ENCODE measurements around the gene JAK2.
"Not testable (repeated sequence)": the region's sequence is repeated elsewhere in the genome, so short reads cannot be mapped to it uniquely, and the experiment has no call there.

Gene JAK2

DNA sequence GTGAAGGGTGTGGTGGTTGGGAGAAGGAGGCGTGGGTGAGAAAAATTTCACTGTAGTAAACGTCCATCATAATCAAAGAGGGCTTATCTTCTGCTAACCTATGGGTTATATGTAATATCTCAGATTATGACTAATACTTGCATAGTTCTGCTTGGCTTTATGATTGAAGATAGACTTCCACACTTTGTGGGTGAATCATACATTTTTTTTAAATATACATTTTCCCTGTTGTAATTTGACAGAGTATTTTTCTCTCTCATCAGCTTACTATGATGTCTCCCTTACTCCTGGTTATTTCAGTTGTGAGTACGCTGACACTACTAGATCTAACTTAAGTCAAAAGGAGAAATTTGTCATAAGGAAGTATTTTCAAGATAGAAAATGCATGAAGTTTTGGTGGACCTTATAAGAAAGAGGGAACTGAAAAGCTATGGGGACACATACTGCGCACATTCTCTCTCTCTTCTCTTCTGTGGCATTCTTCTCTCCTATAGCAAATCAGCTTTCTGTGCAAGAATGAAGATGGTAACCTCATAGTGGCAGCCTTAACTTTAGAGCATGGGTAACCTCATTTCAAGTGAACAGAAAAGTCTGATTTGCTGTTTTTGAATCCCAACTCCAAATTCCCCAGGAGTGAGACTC, 4.9 kb upstream of the JAK2 start:
- no peak for DNase-seq (ENCODE audit: low read depth)

DNA sequence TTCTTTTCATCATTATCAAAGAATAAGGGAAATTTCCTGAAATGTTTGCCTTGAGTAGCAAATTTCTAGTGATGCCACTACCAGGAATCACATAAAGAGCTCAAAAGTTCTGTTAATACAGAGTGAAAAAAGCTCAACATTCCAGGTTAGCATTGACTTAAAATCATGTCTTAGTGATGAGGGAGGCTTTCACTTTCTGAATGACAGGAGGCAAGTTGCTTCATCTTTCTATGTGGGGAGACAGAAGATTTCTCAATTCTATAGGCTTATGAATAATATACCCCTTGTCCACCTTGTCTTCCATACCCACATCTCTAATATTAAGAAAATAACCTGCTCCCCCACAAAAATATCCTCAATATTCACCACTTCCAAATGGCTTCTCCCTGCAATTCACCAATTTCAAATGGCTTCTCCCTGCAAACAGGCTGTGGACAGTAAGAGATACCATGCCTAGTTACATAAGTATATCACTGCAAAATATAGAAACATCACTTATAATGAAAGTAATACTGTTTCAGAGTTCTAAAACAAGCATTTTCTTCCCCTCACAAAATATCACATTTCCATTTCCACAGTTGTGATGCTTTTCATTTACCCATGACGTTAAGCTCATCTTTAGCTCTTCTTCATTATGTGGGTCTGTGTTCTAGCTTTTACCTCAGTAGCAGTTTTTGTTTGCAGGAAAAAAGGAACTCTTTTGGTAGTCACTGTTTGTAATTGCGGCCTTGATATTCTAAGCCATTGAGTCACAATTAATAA, 2.2 kb upstream of the JAK2 start:
- no peak for DNase-seq (ENCODE audit: low read depth)

DNA sequence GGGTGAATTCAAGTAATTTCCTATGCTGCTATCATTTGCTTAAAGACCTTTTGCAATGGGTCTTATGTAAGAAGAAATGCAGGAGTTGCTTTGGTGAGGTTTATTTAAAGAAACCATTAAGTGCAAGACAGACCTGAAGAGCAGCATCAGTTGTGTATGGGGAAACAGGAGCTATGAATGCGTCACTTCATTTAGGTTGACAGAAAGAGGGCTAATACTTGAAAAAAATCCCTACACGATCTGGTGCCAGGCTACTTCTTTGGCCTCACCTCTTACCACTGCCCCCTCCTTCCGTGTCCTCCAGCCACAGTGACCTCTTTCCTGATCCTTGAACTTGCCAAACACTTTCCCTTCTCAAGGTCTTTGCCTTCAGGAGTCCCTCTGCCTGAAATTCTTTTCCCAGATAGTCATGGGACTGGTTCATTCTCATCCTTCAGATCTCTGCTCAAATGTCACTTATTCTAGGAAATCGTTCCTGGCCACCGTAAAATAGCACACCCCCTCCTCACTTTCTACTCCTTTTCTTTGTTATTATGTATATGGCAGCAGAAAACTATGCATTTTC, 1.4 kb upstream of the JAK2 start:
- no peak for DNase-seq (ENCODE audit: low read depth)

DNA sequence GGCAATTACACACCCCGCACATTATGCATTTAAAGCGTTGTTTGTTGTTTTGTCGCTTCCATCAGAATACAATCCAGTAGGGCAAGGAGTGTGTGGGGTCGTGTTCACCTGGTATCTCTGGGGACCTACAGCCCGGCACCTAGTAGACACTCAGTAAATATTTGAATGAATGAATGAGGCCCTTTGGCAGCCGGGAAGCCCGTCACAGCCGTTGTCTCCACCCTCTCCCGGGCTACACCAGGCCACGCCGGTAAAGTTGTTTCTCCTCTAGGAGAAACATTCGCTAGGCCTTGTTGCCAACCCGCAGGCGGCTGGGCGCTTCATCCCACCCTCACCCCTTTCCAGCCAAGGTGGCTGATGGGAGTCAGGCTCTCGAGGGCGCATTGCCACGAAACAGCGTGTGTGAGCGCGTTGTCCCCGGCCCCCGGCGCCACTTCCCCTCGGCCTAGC, 876 bp upstream of the JAK2 start:
- no peak for DNase-seq (ENCODE audit: low read depth)

DNA sequence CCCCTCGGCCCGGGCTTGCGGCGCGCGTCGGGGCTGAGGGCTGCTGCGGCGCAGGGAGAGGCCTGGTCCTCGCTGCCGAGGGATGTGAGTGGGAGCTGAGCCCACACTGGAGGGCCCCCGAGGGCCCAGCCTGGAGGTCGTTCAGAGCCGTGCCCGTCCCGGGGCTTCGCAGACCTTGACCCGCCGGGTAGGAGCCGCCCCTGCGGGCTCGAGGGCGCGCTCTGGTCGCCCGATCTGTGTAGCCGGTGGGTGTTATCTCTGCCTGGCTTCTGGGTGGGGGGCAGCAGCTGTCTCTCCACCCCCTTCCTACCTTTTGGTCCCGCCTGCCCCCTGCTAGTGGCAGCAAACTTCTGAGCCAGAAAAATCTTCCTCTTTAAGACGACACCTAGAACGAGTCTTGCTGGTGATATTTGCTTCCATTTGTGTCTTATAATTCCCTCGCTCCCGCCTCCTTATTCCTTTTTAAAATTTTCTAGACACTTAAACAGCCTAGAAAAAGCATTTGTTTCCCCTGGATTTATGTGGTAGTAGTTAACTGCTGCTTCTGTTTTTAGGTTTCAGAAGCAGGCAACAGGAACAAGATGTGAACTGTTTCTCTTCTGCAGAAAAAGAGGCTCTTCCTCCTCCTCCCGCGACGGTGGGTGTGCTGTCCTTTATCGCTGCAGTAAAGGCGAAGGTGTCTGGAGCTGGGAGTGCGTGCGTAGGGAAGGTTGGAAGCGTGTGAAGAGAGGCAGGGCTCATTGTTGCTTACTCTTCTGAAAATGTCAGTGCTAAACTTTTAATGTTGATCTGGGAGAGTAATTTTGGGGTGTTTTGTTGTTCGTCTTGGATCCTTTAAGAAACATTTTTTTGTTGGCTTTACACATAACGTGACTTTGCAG, 554 bp downstream of the JAK2 start:
- DNase-seq (ENCODE audit: low read depth), result no peak

DNA sequence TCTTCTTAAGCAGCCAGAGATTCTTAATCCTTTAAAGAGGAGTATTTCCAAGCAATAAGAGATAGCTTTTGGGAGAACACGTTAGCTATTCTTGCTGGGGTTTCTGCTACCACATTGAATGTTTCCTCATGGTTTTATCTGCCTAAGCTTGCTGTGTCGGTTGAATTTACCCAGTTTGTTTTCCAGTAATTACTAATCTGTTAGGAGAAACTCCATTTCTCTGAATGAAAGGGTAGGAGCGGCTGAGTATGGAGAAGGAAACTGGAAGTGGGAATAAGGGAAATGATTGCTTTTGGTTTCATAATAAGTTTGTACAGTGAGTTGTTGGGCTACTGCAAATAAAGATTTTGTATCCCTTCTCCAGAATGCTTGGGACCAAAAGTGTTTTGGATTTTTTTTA, 1.2 kb downstream of the JAK2 start:
- DNase-seq (ENCODE audit: low read depth), result no peak

DNA sequence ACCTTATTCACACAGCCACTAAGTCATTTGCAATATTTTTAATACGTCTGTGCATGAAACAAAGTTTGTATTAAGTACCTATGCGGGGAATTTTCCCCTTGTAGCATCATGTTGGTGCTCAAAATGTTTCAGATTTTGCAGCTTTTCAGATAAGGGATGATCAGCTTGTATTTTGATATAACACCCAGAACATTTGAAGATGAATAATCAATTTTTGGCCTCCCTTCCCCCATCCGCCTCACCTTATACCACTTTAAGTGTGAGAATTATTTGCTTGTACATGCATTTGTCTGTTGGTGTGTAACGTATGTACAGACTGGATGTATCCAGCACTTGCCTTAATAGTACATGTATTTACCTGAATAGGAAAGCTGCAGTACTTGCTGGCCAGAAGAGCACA, 1.7 kb downstream of the JAK2 start:
- no peak for DNase-seq (ENCODE audit: low read depth)

DNA sequence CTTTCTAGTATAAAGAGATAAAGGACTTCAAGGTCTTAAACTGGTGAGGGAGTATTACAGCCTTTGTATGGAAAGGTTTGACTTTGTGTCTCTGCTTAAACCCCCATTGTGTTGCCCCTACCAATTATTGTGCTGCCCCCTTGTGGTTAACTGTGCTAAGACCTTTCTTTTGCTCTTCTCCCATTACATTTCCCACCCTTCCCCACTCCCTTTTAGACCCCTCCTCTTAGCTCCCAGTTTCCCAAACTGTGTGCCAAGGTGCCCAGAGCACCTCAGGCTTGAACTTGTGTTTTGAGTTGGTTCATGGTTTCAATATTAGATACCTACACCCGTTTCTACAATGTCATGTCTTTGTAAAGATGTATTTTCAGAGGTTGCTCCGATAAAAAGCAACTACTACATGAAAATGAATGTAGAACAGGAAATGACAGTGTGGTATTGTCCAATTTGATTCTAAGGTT, 2.9 kb downstream of the JAK2 start:
- peak; percentile 38 for DNase-seq (ENCODE audit: low read depth)

DNA sequence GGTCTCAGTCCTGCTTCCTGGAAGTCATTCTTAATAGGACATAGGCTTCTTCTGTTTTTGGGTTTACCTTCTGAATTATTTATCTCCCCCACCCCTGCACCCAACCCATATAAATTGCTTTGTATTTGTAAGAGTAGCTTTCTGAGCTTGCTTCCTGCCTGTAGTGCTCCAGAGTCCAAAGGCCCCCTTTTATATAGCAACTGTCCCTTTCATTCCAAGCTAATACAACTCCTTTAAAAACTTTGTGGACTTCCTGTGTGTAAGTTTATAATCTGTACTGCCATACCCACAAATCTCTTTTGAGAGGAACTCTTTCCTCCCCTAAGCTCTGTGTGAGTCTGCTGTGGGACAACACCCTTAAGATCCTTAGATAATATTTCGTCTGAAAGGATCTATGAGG, 7.8 kb downstream of the JAK2 start:
- no peak for DNase-seq (ENCODE audit: low read depth)

DNA sequence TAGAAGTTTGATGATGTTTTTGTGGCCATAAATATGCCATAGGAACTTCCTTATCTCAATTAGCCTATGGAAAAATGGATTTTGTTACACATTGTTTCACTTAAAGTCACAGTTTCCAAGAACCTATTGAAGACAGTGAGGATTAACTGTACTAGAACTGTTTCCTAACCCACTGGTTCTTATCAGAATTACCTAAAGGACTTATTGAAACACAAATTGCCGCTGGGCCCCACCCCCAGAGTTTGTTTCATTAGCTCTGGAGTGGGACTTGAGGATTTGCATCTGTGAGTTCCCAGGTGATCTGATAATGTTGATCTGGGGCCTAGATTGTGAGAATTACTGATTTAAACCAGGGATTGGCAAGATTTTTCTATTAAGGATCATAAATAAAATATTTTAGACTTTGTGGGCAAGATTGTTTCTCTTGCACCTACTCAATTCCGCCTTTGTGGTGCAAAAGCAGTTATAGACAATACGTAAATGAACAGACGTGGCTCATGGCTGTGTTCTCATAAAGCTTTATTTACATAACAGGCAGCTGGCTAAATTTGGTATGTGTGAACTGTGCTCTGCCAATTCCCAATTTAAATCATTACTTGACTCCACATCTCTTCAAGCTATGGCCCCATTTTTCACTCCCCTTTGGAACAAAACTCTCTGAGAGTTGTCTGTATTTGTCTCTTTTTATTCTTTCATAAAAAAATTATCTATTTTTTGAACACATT, 9.3 kb downstream of the JAK2 start:
- DNase-seq (ENCODE audit: low read depth), result no peak

DNA sequence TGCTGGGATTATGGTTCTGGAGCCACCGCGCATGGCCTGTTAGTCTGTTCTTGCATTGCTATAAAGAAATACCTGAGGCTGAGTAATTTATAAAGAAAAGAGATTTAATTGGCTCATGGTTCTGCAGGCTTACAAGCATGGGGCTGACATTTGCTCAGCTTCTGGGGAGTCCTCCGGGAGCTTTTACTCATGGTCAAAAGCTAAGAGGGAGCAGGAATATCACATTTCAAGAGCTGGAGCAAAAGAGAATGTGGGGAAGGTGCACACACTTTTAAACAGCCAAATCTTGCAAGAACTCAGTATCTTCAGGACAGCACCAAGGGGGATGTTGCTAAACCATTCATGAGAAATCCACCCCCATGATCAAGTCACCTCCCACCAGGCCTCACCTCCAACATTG, 12.1 kb downstream of the JAK2 start:
- DNase-seq (ENCODE audit: low read depth), result no peak

DNA sequence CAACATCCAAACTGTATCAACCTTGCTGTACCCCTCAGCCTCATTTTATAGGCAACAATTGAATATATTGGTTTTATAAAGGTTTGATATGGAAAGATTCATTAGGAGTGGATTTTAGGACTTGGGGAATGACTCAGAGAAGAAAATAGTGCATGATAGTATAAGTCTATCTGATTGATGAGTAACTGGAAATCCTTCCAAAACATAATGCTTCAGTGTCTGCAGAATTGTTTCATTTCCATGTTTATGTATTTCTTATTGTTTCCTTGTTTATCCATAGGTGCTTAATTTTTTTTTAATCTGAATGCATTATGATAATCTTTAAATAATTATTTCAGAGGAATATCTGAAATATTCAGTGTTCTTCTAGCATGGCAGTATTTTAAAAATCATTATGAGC, 12.6 kb downstream of the JAK2 start:
- DNase-seq (ENCODE audit: low read depth), result no peak

DNA sequence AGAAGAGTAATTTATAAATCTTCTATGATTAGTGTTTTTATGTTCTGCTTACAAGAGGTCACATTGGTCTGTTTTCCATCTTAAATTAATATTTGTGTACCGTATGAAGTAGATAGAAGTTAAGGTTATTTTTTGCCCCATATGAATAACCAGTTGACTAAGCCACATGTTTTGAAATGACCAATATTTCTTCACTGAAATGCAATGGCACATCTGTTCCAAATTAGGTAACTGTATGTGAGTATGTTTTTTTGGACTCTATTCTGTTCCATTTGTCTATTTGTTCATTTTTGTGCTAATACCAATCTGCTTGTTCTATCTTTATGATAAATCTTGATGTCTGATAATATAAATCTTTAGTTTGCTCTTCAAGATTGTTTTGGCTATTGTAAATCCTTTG, 17.7 kb downstream of the JAK2 start:
- DNase-seq (ENCODE audit: low read depth), result no peak

DNA sequence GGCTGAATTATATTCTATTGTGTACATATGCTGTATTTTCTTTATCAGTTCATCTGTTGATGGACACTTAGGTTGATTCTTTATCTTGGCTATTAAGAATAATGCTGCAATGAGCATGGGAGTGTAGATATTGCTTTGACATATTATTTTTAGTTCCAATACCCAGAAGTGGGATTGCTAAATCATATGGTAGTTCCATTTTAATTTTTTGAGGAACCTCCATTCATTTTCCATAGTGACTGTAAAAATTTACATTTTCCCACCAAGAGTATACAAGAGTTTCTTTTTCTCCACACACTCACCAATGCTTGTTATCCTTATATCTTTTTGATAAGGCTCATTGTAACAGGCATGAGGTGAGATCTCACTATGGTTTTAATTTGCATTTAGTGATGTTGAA, 19.4 kb downstream of the JAK2 start:
- DNase-seq (ENCODE audit: low read depth), result no peak

DNA sequence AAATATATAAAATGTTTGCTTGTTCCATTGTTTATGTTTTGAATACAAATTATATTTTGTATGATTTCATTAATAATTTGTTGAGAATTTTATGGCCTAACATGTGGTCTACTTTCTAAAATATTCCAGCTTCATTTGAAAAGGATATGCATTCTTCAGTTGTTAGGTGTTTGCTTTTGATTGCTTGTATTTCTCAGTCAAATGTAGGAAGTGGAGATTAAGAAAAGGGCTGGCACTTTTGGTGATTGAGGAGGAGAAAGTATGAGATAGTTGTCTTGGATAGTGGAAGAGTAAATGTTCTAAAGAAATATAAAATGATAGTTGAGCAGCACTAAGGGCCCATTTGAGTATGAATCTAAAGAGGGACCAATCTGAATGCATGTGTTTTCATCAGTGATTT, 23.1 kb downstream of the JAK2 start:
- no peak for DNase-seq (ENCODE audit: low read depth)

DNA sequence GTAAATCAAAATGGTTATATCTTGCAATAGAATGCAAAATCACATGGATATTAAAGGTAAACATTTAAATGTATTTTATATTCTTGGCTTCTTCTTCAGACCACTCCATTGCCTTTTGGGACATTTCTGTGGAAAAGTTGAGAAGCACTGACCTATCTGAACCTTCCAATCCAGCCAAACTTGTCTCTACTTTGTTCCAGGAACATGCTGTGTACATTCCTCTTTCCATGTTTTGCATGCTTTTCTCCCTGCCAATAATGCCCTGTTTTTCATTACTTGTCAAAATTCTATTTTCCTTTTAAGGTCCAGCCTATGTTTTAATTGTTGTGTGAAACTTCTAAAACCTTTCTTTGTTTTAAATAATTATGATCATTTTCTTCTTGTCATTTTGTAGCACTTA, 28.3 kb downstream of the JAK2 start:
- no peak for DNase-seq (ENCODE audit: low read depth)

DNA sequence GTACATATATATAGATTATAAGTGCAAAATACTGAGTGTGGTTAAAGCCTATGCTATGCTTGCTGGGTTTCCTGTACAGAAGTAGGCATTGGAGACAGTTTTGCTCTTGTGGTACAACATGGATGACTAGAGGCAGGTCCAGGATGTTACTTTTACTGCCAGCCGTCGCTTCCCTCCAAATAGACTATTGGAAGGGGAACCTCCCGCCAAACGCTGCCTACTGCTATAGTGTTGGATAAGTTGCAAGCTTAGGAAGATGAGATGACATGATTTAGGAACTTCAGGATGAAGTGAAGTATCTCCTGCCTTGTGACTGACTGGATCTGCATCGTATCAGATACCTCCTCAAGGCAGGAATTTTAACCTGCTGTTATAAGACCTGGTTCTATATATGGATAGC, 30.9 kb downstream of the JAK2 start:
- no peak for DNase-seq (ENCODE audit: low read depth)

DNA sequence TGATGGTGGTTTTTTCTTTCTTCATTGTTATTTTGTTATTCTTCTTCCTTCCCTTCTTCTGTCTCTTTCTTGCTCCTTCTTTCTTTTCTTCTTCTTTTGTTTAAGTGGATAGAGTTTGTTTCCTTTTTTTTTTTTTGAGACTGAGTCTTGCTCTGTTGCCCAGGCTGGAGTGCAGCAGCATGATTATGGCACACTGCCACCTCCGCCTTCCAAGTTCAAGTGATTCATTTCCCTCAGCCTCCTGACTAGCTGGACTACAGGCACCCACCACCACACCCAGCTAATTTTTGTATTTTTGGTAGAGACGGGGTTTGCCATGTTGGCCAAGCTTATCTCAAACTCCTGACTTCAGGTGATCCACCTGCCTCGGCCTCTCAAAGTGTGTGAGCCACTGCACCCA, 40.3 kb downstream of the JAK2 start:
- no peak for DNase-seq (ENCODE audit: low read depth)

DNA sequence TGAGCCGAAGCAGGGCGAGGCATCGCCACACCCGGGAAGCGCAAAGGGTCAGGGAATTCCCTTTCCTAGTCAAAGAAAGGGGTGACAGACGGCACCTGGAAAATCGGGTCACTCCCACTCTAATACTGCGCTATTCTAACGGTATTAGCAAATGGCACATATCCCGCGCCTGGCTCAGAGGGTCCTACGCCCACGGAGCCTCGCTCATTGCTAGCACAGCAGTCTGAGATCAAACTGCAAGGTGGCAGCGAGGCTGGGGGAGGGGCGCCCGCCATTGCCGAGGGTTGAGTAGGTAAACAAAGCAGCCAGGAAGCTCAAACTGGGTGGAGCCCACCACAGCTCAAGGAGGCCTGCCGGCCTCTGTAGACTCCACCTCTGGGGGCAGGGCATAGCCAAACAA, 46.9 kb downstream of the JAK2 start:
- not testable (repeated sequence) for DNase-seq (ENCODE audit: low read depth)

DNA sequence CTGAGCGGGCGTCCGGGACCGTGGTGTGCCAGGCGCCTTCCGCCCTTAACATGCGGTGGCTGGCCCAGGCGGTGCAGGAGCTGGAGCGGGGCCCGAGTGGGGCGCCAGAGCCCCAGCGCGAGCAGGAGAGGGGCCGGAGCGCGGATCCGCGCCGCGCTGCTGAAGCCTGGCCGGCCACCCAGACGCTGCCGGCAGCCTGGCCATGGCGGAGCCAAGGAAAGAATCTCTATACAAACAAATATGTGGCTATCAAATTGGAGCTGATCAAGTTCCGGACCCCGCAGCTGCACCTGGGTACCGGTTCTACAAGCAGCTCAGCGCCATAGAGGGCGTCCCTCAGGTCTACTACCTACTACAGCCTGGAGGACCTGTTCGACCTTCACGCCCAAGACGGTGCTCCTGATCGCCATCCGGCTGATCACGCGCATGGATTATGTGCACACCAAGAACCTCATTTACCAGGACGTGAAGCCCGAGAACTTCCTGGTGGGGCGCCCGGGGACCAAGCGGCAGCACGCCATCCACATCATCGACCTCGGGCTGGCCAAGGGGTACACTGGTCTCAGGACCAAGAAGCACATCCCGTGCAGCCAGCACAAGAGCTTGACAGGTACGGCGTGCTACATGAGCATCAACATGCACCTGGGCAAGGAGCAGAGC, 55.8 kb downstream of the JAK2 start:
- DNase-seq (ENCODE audit: low read depth), result no peak

Measured in T follicular helper cell (primary cell).